ENCODE data around the gene PEDS1. TPM values are rescaled to one million over a fixed set of nuclear protein-coding genes. Genes with fewer than 3 reads are reported as not detected.
"Not testable (repeated sequence)": the region's sequence is repeated elsewhere in the genome, so short reads cannot be mapped to it uniquely, and the experiment has no call there.

PEDS1 gene
- total and polyA plus RNA-seq, 2 of the 8 experiments (the other 6 are each of a cell fraction or from before 2014, with no cell fraction given), result 28.9 to 75.9 TPM

- TF ChIP-seq GTF2F1 (IDR thresholded peaks at IDR 0.05; ENCODE audit: borderline replicate concordance, low read depth, low read length) (no peak), YY1 (IDR thresholded peaks at IDR 0.05; ENCODE audit: low read depth, low read length) (no peak), CHD1 (IDR thresholded peaks at IDR 0.05; ENCODE audit: low read depth, low read length) (no peak), TAF7 (optimal IDR thresholded peaks at IDR 0.05; ENCODE audit: borderline replicate concordance, low read depth, low read length) (no peak), CBX5 (IDR thresholded peaks at IDR 0.05; ENCODE audit: low read depth, low read length) (no peak), POU5F1 (IDR thresholded peaks at IDR 0.05; ENCODE audit: low read depth, low read length) (no peak), NANOG (IDR thresholded peaks at IDR 0.05; ENCODE audit: insufficient read depth, low read depth, low read length, poor library complexity, severe bottlenecking) (no peak), SIX5 (IDR thresholded peaks at IDR 0.05; ENCODE audit: low read depth, low read length) (no peak), TAF1 (IDR thresholded peaks at IDR 0.05; ENCODE audit: low read depth, low read length) (no peak), PHF8 (conservative IDR thresholded peaks at IDR 0.05; ENCODE audit: low read depth, low read length) (no peak)
Observed at GRCh38 chr20:50181344-50181743, 27.8 kb upstream of the PEDS1 start (continued).

DNA sequence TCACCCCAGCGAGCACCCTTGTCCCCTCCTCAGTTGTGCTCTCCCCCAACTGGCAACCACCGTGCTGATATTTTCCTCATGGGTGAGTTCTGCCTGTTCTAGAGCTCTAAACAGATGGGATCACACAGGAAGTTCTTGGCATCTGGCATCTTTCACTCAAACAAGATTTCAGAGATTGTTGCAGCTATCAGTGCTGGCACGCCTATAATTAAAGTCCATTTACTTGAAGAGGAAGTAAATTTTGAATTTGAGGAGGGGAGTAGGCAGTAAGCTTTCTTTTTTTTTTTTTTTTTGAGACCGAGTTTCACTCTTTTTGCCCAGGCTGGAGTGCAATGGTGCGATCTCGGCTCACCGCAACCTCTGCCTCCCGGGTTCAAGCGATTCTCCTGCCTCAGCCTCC, 25.1 kb upstream of the PEDS1 start:
- H3K4me3 ChIP-seq (ENCODE audit: extremely low read depth in 1 of 4, insufficient read depth in 2 of 4, low read depth in 3 of 4, low read length in 4 of 4); H2BK120ac ChIP-seq (replicated peaks; ENCODE audit: low read depth, low read length); H3K79me1 ChIP-seq (ENCODE audit: low read depth, low read length); H2BK20ac ChIP-seq (ENCODE audit: low read length); FAIRE-seq; H3K23me2 ChIP-seq (ENCODE audit: low read depth, low read length); H2BK5ac ChIP-seq (ENCODE audit: low read depth, low read length); H3K36me3 ChIP-seq (ENCODE audit: control insufficient read depth in 2 of 4, insufficient read depth in 4 of 4, low read length in 3 of 4); H3K4ac ChIP-seq (replicated peaks; ENCODE audit: insufficient read length, low read depth, low read length); H3K14ac ChIP-seq (ENCODE audit: insufficient read length); H4K20me1 ChIP-seq (replicated peaks in 1 of 2; ENCODE audit: control insufficient read depth in 1 of 2, insufficient read depth in 2 of 2, low read length in 2 of 2); H3K27me3 ChIP-seq (replicated peaks in 1 of 4; ENCODE audit: control insufficient read depth in 3 of 4, extremely low read depth in 1 of 4, insufficient read depth in 3 of 4, low read length in 3 of 4); H4K8ac ChIP-seq (ENCODE audit: extremely low read depth, insufficient read depth, low read length); H3K23ac ChIP-seq (ENCODE audit: insufficient read length); H4K91ac ChIP-seq (replicated peaks; ENCODE audit: insufficient read length, low read length); H3K18ac ChIP-seq (ENCODE audit: extremely low read depth, low read length); H3K9ac ChIP-seq (replicated peaks in 1 of 4; ENCODE audit: extremely low read depth in 1 of 4, low read depth in 3 of 4, low read length in 3 of 4); H3K56ac ChIP-seq (replicated peaks; ENCODE audit: insufficient read length, low read depth, low read length); H4K5ac ChIP-seq (ENCODE audit: insufficient read length, low read depth, low read length); H2AFZ ChIP-seq (ENCODE audit: low read length); H3K4me2 ChIP-seq (ENCODE audit: insufficient read depth in 1 of 2, low read depth in 2 of 2, low read length in 2 of 2); H2BK15ac ChIP-seq (ENCODE audit: low read length); H3K4me1 ChIP-seq (replicated peaks in 1 of 4; ENCODE audit: control insufficient read depth in 3 of 4, insufficient read depth in 4 of 4, low read length in 3 of 4); H2AK5ac ChIP-seq (ENCODE audit: low read depth, low read length); H3K9me3 ChIP-seq (ENCODE audit: insufficient read depth in 2 of 2, low read depth in 1 of 2, low read length in 1 of 2); H3K79me2 ChIP-seq (ENCODE audit: control insufficient read depth in 1 of 2, insufficient read depth in 2 of 2, low read length in 2 of 2); DNase-seq (ENCODE audit: low read depth in 1 of 2, low spot score in 2 of 2); H3K27ac ChIP-seq (ENCODE audit: low read depth, low read length); H2BK12ac ChIP-seq (ENCODE audit: low read depth, low read length): not testable (repeated sequence)
- WGBS, 2 experiments (ENCODE audit: extremely low coverage in 1 of 2, insufficient coverage in 1 of 2, insufficient read length in 1 of 2, insufficient replicate concordance in 2 of 2, low coverage in 1 of 2, low lambda C conversion rate in 2 of 2, missing lambda C conversion rate in 1 of 2), result 87% methylated on average over 7 of the region's 9 CpGs; no CpG with 5 or more reads in 1 of the 2 experiments
- POLR2A ChIA-PET (ENCODE audit: partially characterized antibody), result interaction anchor here (0.6 to 2.5 kb wide), 6 partner anchors 10 to 82 kb away, joined by 3 to 12 read pairs (median 4); no protein-coding TSS in a partner anchor
- CTCF ChIA-PET (ENCODE audit: partially characterized antibody), result interaction anchor here (0.5 to 11.5 kb wide), 38 partner anchors 9 to 632 kb away, joined by 3 to 160 read pairs (median 4); partner anchors contain the start of gene PEDS1
